Renal cortex interstitium (tissue), 11 donors: ENCODE results near the gene SMARCA4. TPM values are rescaled to one million over a fixed set of nuclear protein-coding genes. Genes with fewer than 3 reads are reported as not detected.

Experiments
- DNase-seq, 11 donors: peaks; one replicate each; pipeline ENCODE4 v3.0.0-alpha.2; 2013; ENCODE audit warnings: low read depth in 9 of 11, low spot score in 4 of 11; ENCODE audit errors: extremely low read depth in 1 of 11
- polyA plus RNA-seq, 3 donors: library from polyadenylated mRNA; unstranded; fragments of 120-200 nt; gene quantifications; one replicate each; pipeline ENCODE4 v1.2.1, GENCODE V29; 2013; ENCODE audit not compliant: insufficient read length in 3 of 3

The SMARCA4 gene
- polyA plus RNA-seq, 3 donors: 163 to 177 (median 165) TPM

- no peak for DNase-seq
These were observed 4.6 kb downstream of the SMARCA4 start for GRCh38 chr19:10965398-10965797.

- no peak for DNase-seq
These were observed 6.0 kb downstream of the SMARCA4 start for GRCh38 chr19:10966809-10967208.

GRCh38 chr19:10968527-10969135, 7.8 kb downstream of the SMARCA4 start:
- DNase-seq: no peak

- DNase-seq: no peak
These were observed 10.4 kb downstream of the SMARCA4 start for GRCh38 chr19:10971107-10971726.

- DNase-seq: peak in 3 of 11 donors; percentile 59 to 65 (median 60)
These were observed 14.7 kb downstream of the SMARCA4 start for GRCh38 chr19:10975374-10976130.

- no peak for DNase-seq
These were observed 15.5 kb downstream of the SMARCA4 start for GRCh38 chr19:10976131-10976892.

GRCh38 chr19:10977742-10978092, 16.9 kb downstream of the SMARCA4 start:
- no peak for DNase-seq

GRCh38 chr19:10979951-10980381, 19.1 kb downstream of the SMARCA4 start:
- no peak for DNase-seq

GRCh38 chr19:10981252-10981895, 20.5 kb downstream of the SMARCA4 start:
- DNase-seq: no peak

- DNase-seq: no peak
These were observed 22.2 kb downstream of the SMARCA4 start for GRCh38 chr19:10983026-10983425.

GRCh38 chr19:10984166-10984735, 23.4 kb downstream of the SMARCA4 start:
- no peak for DNase-seq

GRCh38 chr19:10985502-10985901, 24.7 kb downstream of the SMARCA4 start:
- no peak for DNase-seq

GRCh38 chr19:10986301-10987127, 25.7 kb downstream of the SMARCA4 start:
- no peak for DNase-seq

- DNase-seq: no peak
These were observed 26.9 kb downstream of the SMARCA4 start for GRCh38 chr19:10987571-10988297.

GRCh38 chr19:10988380-10988779, 27.6 kb downstream of the SMARCA4 start:
- no peak for DNase-seq

GRCh38 chr19:10988921-10989320, 28.1 kb downstream of the SMARCA4 start:
- no peak for DNase-seq

GRCh38 chr19:10991076-10991475, 30.2 kb downstream of the SMARCA4 start:
- DNase-seq: no peak
